Activated naive CD8-positive, alpha-beta T cell (primary cell): ENCODE measurements around the gene NFKBIE.

ENCODE experiments used
- H3K27ac Mint-ChIP-seq: one replicate; pipeline ENCODE4 v1.8.0; 2021; ENCODE audit warnings: mixed read lengths
- H3K27me3 Mint-ChIP-seq: one replicate; pipeline ENCODE4 v1.8.0; 2021; ENCODE audit warnings: mixed read lengths
- H3K36me3 Mint-ChIP-seq: one replicate; pipeline ENCODE4 v1.8.0; 2021; ENCODE audit warnings: mixed read lengths
- H3K4me1 Mint-ChIP-seq: one replicate; pipeline ENCODE4 v1.8.0; 2021; ENCODE audit warnings: low read depth, mixed read lengths
- H3K4me3 Mint-ChIP-seq: one replicate; pipeline ENCODE4 v1.8.0; 2021; ENCODE audit warnings: mild to moderate bottlenecking, mixed read lengths
- H3K9me3 Mint-ChIP-seq: one replicate; pipeline ENCODE4 v1.8.0; 2021; ENCODE audit warnings: low read depth, mixed read lengths

NFKBIE gene

GRCh38 chr6:44301782-44302564, 36.6 kb upstream of the NFKBIE start:
- Mint-ChIP-seq H3K27me3 (no peaks in the 10 kb centered on the region), H3K36me3 (peaks cover 4% of the 10 kb centered on the region), H3K27ac (no peak overlapping the region), H3K4me3 (no peak overlapping the region), H3K4me1 (peaks cover 5% of the 10 kb centered on the region), H3K9me3 (no peaks in the 10 kb centered on the region)

GRCh38 chr6:44301106-44301505, 35.8 kb upstream of the NFKBIE start:
- H3K4me3 Mint-ChIP-seq = no peak overlapping the region
- peaks cover 4% of the 10 kb centered on the region for H3K36me3 Mint-ChIP-seq
- no peak overlapping the region for H3K27ac Mint-ChIP-seq
- no peaks in the 10 kb centered on the region for H3K9me3 Mint-ChIP-seq
- H3K27me3 Mint-ChIP-seq = peaks cover 6% of the 10 kb centered on the region
- peaks cover 5% of the 10 kb centered on the region for H3K4me1 Mint-ChIP-seq

DNA sequence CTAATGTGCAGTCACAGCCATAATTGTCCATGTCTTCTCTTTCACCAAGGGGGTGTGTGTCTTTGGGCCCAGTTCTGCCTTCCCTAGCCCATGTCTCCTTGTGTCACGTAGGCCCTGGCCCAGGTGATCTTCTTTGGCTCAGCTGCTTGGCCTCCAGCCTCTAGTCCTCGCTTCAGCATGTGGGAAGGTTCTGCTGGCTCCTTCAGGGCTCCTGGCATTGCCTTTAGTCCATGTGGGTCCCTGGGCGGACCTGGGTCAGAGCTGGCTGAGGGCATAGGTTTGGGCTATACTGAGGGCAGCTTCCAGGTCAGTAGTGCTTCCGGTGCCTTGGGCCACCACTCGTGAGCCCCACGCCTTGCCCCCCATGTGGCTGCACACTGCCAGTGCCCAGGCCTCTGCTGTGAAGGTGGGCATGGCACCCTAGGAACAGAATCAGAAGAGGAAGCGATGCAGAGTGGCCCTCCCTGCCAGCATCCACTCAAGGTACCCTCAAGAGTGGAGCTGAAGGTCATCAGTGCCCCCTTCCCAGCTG, 35.0 kb upstream of the NFKBIE start:
- no peaks in the 10 kb centered on the region for H3K9me3 Mint-ChIP-seq
- H3K4me3 Mint-ChIP-seq = no peak overlapping the region
- no peak overlapping the region for H3K27ac Mint-ChIP-seq
- peaks cover 5% of the 10 kb centered on the region for H3K4me1 Mint-ChIP-seq
- H3K27me3 Mint-ChIP-seq = peaks cover 11% of the 10 kb centered on the region
- peaks cover 4% of the 10 kb centered on the region for H3K36me3 Mint-ChIP-seq

DNA sequence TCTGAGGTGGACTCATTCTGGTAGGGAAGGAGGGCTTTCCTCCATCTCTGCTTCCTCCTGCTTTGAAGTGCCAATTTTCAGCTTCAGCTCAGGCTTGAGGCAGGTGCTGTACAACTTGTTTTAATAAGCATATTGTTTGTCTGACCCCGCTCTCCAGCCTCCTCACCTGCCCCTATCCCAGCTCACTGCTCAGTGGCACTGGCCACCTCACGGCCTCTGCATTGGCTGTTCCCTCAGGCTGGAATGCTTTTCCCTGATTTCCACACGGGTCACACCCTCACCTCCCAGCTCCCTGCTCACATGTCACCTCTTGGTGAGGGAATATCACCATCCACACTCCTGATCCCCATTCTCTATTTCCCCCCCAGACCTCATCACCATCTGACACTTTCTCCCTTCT, 33.5 kb upstream of the NFKBIE start:
- Mint-ChIP-seq H3K4me1 (peaks cover 5% of the 10 kb centered on the region), H3K27ac (no peak overlapping the region), H3K27me3 (peaks cover 16% of the 10 kb centered on the region)

GRCh38 chr6:44298055-44298803, 32.9 kb upstream of the NFKBIE start:
- H3K27ac Mint-ChIP-seq = no peak overlapping the region
- peaks cover 5% of the 10 kb centered on the region for H3K4me1 Mint-ChIP-seq
- H3K4me3 Mint-ChIP-seq = peak overlapping the region; percentile 54
- H3K36me3 Mint-ChIP-seq = peaks cover 4% of the 10 kb centered on the region
- H3K27me3 Mint-ChIP-seq = peaks cover 21% of the 10 kb centered on the region
- no peaks in the 10 kb centered on the region for H3K9me3 Mint-ChIP-seq

More for the DNA sequence above, 33.5 kb upstream of the NFKBIE start:
- Mint-ChIP-seq H3K4me3 (no peak overlapping the region), H3K36me3 (peaks cover 4% of the 10 kb centered on the region), H3K9me3 (no peaks in the 10 kb centered on the region)

DNA sequence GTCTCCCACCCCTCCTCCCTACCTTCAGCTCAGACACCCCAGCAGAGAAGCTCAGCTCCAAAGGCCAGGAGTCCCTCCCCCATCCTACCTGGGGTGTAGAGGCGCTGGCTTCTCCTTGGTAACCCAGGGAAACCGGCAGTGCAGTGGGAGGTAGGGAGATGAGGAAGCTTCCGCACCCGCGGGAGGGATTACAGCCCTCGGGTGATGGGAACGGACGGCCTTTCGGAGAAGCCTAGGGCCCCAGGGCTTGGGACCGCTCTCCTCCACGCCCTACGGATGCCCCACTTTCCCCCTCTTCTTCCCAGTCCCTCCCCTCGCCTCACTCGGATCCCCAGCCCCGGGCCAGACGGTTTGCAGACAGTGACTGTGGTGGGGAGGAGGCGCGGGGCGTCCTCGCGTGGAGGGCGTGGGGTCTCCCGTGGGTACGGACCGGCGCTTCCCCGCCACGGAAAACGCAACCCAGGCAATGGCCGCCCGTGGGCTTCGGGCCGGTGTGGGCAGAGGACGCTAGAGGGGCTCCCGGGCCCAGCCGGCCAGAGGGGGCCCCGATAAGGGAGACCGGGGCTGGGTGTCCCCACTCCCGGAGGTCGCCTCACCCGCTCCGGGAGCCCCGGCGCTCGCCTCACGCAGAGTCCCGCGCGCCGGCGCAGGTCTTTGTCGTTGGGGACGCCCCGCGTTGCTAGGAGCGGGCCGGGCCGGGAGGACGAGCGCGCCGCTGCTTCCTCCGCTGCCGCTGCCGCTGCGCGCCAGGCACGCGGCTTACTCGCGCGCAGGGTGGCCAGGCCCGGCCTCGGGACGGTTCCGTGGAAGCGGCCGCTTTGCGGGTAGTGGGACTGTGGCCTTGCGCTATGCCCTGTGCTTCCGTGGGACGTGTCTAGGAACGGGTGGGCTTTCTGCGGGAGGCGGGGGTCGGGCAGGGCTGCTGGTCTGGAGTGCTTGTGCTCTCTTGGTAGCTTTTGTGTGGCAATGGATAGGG, 32.0 kb upstream of the NFKBIE start:
- peaks cover 4% of the 10 kb centered on the region for H3K36me3 Mint-ChIP-seq
- H3K9me3 Mint-ChIP-seq = no peaks in the 10 kb centered on the region
- no peak overlapping the region for H3K27ac Mint-ChIP-seq
- H3K4me1 Mint-ChIP-seq = peaks cover 5% of the 10 kb centered on the region
- peaks cover 24% of the 10 kb centered on the region for H3K27me3 Mint-ChIP-seq
- peak overlapping the region; percentile 54 for H3K4me3 Mint-ChIP-seq

GRCh38 chr6:44294832-44295791, 29.8 kb upstream of the NFKBIE start:
- Mint-ChIP-seq H3K27me3 (peaks cover 40% of the 10 kb centered on the region), H3K36me3 (no peaks in the 10 kb centered on the region), H3K4me3 (no peak overlapping the region), H3K4me1 (peaks cover 5% of the 10 kb centered on the region), H3K9me3 (no peaks in the 10 kb centered on the region), H3K27ac (no peak overlapping the region)

GRCh38 chr6:44292661-44293365, 27.5 kb upstream of the NFKBIE start:
- peaks cover 2% of the 10 kb centered on the region for H3K4me1 Mint-ChIP-seq
- no peak overlapping the region for H3K4me3 Mint-ChIP-seq
- H3K36me3 Mint-ChIP-seq = no peaks in the 10 kb centered on the region
- no peaks in the 10 kb centered on the region for H3K9me3 Mint-ChIP-seq
- H3K27me3 Mint-ChIP-seq = peaks cover 54% of the 10 kb centered on the region
- H3K27ac Mint-ChIP-seq = no peak overlapping the region

GRCh38 chr6:44291841-44292240, 26.5 kb upstream of the NFKBIE start:
- Mint-ChIP-seq H3K27ac (no peak overlapping the region), H3K36me3 (peaks cover 1% of the 10 kb centered on the region), H3K4me1 (no peaks in the 10 kb centered on the region), H3K9me3 (no peaks in the 10 kb centered on the region), H3K27me3 (peaks cover 61% of the 10 kb centered on the region), H3K4me3 (no peak overlapping the region)

DNA sequence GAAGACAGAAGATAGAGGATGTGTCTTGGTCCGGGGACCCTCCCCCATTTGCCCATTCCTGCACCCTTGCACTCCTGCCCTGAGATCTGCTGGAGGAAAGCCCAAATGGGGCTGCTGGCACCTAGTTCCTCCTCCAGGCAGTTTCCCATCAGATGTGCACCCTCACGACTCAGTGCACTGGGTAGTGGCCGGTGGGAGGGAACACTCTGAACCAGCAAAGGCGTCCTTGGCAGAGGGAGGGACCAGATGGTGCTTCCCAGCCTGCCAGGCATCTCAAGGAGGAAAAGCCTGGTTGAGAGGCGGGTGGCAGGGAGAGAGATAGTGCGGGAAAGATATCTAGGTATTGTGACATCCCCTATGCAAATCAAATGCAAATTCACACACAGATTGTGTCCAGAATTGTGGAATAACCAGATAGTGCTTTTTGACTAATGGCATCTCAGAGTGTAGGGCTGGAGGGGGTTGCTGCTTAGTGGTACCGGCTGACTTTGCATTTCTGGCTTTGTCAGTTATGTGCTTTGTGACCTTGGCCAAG, 24.4 kb upstream of the NFKBIE start:
- peaks cover 54% of the 10 kb centered on the region for H3K27me3 Mint-ChIP-seq
- peaks cover 6% of the 10 kb centered on the region for H3K36me3 Mint-ChIP-seq
- H3K9me3 Mint-ChIP-seq = no peaks in the 10 kb centered on the region
- H3K4me3 Mint-ChIP-seq = no peak overlapping the region
- H3K27ac Mint-ChIP-seq = no peak overlapping the region
- no peaks in the 10 kb centered on the region for H3K4me1 Mint-ChIP-seq

GRCh38 chr6:44286747-44287146, 21.4 kb upstream of the NFKBIE start:
- Mint-ChIP-seq H3K4me3 (no peak overlapping the region), H3K27me3 (peaks cover 50% of the 10 kb centered on the region), H3K36me3 (peaks cover 6% of the 10 kb centered on the region), H3K9me3 (no peaks in the 10 kb centered on the region), H3K27ac (no peak overlapping the region), H3K4me1 (no peaks in the 10 kb centered on the region)

DNA sequence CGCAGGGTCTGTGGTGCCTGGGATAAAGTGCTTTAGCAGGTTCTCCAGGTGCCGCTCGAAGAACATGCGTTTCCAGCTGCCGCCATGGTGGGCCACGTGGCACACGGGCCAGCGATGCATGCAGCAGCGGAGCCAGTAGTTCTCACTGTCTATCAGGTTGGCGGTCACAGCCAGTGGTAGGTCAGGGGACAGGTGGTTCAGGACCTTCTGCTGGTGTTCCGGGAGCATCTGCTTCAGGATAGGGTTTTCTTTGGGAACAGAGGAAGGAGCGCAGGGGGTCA, 20.9 kb upstream of the NFKBIE start:
- Mint-ChIP-seq H3K27ac (no peak overlapping the region), H3K4me3 (no peak overlapping the region), H3K27me3 (peaks cover 47% of the 10 kb centered on the region), H3K4me1 (no peaks in the 10 kb centered on the region), H3K9me3 (no peaks in the 10 kb centered on the region), H3K36me3 (peaks cover 6% of the 10 kb centered on the region)

GRCh38 chr6:44285552-44286284, 20.4 kb upstream of the NFKBIE start:
- peaks cover 6% of the 10 kb centered on the region for H3K36me3 Mint-ChIP-seq
- no peak overlapping the region for H3K4me3 Mint-ChIP-seq
- H3K27ac Mint-ChIP-seq = no peak overlapping the region
- no peaks in the 10 kb centered on the region for H3K4me1 Mint-ChIP-seq
- peaks cover 43% of the 10 kb centered on the region for H3K27me3 Mint-ChIP-seq
- H3K9me3 Mint-ChIP-seq = no peaks in the 10 kb centered on the region
